GM19023 (cell line): Measurements from ENCODE around the gene ACACB.
"Not testable (repeated sequence)": the region's sequence is repeated elsewhere in the genome, so short reads cannot be mapped to it uniquely, and the experiment has no call there.

Experiments
- ATAC-seq: cut with Tn5 transposase; IDR thresholded peaks from one replicate; pipeline ENCODE4 v1.9.1; 2021; ENCODE audit warnings: mild to moderate bottlenecking, moderate library complexity; ENCODE audit not compliant: unreplicated experiment

ACACB gene

DNA sequence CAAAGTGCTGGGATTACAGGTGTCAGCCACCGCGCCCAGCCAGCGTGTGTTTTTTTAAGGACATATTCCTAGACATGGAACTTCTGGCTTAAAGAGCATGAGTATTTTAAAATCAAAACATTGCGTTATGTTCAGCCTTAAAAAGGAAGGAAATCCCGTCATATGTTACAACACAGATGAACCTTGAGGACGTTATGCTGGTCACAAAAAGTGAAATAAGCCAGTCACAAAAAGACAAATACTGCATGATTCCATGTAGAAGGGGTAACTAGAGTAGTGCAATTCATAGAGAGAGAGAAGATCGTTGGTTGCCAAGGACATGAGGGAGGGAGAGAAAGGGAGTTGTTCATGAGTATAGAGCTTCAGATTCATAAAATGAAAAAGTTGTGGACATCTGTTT is 53.9 kb downstream of the ACACB start:
- no peak for ATAC-seq

DNA sequence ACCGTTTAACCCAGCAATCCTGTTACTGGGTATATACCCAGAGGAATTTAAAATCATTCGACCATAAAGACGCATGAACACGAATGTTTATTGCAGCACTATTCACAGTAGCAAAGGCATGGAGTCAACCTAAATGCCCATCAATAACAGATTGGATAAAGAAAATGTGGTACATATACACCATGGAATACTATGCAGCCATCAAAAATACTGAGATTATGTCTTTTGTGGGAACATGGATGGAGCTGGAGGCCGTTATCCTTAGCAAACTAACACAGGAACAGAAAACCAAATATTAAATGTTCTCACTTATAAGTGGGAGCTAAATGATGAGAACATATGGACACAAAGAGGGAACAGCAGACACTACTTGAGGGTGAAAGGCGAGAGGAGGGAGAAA is 56.4 kb downstream of the ACACB start:
- not testable (repeated sequence) for ATAC-seq

DNA sequence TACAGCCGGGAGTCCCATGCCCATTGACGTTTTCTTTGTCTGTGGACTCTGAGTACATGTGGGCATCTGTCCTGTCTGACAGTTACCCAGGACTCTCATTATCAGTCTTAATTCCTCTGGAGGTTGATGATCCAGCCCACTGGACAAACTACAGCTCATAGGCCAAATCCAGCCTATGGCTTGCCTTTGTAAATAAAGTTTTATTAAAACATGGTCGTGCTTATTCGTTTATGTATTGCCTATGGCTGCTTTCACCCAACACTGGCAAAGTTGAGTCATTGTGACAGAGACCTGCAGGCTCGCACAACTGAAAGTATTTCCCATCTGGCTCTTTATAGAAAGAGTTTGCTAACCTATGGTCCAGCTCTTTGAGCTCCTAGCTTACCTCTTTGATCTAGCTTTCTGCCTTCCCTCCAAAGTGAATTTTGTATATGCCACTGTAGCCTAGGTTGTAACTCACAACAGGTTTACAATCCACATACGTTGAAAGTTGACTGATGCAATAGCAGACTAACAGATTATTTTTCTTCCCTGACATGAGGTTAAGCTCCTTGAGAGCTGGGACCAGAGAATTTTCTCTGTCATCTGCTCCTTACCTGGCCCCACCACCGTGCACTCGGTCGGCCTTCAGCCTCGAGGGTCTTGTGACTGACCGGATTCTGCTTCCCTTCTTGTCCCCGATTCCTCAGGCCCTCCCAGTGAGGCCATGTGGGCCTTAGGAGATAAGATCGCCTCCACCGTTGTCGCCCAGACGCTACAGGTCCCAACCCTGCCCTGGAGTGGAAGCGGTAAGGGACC is 57.3 kb downstream of the ACACB start:
- ATAC-seq: no peak

DNA sequence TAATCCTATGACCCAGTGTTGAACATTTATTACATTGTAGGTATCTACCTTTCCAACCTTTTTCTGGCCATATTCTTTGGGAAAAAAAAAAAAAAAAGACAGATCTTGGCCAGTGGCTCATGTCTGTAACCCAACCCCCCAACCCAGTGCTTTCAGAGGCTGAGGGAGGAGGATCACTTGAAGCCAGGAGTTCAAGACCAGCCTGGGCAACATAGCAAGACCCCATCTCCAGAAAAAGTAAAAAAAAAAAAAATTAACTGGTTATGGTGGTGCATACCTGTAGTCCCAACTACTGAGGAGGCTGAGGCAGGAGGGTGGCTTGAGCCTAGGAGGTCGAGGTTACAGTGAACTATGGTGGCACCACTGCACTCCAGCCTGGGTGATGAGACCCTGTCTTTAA is 58.1 kb downstream of the ACACB start:
- no peak for ATAC-seq

DNA sequence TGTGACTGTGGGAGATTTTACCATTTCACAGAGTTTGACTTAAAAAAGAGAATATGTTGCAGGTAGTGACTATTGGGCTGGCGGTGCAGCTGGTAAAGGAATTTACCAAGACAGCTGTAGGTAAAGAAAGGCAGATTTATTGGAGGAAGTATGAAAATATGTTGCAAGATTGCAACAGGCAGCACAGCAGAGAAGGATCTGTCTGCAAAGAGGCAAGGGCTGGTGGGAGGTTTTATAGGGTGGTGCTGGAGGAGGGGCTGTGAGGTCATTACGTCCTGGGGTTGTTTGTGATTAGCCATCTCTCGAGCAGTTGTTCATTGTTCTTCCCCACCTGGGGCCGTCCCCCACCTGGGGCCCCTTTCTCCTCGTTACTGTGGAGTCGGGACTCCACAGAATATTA is 62.1 kb downstream of the ACACB start:
- no peak for ATAC-seq

DNA sequence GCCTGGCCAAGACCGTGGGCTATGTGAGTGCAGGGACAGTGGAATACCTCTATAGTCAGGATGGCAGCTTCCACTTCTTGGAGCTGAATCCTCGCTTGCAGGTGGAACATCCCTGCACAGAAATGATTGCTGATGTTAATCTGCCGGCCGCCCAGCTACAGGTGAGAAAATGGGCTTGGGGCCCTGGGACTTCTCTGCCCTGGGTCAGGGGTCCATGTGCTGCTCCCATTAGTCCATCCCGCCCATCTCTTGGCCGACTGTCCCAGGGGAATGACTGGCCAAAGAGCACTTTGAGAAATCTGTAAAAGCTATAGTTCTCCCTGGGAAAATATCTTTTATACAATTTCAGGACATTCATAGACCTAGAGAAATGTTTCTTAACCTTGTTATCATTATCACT is 63.5 kb downstream of the ACACB start:
- ATAC-seq: no peak

DNA sequence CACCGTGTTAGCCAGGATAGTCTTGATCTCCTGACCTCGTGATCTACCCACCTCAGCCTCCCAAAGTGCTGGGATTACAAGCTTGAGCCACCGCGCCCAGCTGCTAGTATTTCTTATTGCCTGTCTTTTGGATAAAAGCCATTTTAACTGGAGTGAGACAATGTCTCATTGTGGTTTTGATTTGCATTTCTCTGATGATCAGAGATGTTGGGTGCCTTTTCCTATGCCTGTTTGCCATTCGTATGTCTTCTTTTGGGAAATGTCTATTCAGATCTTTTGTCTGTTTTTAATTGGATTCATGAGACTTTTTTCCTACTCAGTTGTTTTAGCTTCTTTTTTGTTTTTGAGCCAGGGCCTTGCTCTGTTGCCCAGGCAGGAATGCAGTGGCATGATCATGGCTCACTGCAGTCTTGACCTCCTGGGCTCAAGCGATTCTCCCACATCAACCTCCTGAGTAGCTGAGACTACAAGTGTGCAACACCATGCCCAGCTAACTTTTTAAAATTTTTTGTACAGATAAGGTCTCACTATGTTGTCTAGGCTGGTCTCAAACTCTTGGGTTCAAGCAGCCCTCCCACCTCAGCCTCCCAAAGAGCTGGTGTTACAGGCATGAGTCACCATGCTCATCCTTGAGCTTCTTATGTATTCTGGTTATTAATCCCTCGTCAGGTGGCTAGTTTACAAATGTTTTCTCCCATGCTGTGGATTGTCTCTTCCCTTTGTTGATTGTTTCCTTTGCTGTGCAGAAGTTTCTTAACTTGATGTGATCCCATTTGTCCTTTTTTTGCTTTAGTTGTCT is 65.9 kb downstream of the ACACB start:
- no peak for ATAC-seq

DNA sequence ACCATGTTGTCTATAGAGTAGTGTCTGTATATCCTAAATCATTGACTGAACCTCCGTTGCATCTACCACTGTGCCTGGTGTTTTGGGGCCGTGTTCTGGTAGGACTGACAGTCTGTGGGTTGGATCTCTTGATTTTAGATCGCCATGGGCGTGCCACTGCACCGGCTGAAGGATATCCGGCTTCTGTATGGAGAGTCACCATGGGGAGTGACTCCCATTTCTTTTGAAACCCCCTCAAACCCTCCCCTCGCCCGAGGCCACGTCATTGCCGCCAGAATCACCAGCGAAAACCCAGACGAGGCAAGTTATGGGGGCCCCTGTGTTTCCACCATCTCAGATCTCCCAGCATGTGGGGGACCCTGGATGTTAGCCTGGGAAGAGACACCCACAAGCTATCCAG is 69.1 kb downstream of the ACACB start:
- no peak for ATAC-seq

DNA sequence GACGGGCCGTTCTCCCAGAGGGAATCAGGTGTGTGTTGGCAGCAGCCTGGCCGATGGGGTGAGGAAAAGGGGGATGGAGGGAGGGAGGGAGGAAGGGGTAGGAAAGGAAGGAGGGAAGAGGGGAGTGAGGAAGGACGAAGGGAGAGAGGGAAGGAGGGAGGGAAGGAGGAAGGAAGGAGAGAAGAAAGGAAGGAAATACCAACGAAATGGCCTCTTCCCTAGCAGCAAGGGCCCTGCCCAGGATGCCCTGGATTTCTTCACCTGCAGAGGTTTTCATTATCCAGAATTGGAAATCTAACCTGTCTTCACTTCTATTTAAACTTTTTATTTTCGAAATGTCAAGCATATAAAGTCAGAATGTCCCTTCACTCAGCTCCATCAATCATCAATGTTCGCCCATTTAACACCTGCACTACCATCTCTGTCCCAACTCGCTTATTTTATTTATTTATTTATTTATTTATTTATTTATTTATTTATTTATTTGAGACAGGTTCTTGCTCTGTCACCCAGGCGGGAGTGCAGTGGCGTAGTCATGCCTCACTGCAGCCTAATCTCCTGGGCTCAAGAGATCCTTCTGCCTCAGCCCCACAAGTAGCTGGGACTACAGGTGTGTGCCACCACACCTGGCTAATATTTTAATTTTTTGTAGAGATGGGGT is 70.7 kb downstream of the ACACB start:
- ATAC-seq: no peak

DNA sequence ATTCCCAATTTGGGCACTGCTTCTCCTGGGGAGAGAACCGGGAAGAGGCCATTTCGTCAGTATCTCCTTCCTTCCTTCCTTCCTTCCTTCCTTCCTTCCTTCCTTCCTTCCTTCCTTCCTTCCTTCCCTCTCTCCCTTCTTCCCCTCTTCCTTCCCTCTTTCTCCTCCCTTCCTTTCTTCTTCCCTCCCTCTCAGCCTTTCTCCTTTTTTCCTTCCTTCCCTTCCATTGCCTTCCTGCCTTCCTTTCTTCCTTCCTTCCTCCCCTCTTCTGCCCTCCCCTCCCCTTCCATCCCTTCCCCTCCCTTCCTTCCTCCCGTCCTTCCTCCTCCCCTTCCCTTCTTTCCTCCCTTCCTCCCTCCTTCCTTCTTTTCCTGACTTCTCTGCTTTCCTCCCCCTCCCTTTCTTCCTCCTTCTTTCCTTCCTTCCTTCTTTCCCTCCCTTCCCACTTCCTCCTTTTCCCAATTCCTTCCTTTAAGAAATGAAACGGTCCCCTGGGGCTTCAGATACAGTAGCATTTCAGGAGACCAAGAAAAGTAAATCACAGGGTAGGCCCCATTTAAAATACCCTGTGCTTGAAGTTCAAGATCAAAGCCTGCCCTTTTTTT is 71.8 kb downstream of the ACACB start:
- ATAC-seq: no peak

DNA sequence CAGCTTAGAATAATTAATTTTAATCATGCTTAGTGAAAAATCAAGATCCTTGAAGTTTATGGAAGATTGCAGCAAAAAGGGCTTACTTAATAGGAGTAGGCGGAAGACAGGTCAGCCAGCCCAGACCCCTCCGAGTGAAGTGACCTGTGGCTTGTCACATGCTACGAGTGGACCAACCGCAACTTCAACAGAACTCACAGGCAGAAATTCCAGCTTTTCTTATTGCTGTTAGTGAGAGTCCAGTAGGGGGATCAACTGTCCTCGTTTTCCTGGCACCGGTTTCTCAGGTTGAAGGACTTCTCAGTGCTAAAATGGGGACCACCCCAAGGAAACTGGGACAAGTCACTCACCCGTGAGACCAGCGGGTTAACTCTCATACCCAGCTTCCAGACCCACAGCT is 72.9 kb downstream of the ACACB start:
- ATAC-seq: no peak

DNA sequence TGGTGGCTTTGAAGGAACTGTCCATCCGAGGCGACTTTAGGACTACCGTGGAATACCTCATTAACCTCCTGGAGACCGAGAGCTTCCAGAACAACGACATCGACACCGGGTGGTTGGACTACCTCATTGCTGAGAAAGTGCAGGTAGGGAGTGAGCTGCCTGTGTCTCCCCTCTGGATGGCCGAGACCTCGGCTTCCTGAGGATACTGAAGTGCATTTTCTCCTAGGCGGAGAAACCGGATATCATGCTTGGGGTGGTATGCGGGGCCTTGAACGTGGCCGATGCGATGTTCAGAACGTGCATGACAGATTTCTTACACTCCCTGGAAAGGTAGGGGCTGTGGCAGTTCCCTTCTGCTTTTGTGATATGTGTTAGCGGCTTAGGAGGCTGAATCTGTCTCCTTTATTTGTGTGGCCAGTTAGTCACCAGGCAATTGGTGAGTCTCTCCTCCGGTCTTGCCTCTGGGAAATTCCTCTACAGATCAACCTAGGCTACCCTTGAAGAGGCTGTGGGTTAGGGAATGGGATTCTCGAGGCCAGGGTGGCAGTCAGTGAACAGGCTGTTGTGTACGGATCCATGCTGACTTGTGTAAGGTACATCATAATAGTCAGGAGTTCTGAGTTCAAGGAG is 75.3 kb downstream of the ACACB start:
- ATAC-seq: no peak

DNA sequence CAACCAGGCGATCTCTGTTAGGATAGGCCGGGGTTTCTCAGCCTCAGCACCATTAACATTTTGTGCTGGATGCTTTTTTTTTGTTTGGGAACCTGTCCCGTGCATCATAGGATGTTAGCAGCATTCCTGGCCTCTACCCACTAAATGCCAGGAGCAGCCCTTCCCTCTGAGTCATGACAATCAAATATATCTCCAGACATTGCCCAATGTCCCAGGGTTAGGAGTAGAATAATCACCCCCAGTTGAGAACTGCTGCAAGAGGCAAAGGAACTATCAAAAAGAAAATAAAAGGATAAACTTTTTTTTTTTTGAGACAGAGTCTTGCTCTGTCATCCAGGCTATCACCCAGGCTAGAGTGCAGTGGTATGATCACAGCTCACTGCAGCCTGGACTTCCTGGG is 76.0 kb downstream of the ACACB start:
- ATAC-seq: no peak

DNA sequence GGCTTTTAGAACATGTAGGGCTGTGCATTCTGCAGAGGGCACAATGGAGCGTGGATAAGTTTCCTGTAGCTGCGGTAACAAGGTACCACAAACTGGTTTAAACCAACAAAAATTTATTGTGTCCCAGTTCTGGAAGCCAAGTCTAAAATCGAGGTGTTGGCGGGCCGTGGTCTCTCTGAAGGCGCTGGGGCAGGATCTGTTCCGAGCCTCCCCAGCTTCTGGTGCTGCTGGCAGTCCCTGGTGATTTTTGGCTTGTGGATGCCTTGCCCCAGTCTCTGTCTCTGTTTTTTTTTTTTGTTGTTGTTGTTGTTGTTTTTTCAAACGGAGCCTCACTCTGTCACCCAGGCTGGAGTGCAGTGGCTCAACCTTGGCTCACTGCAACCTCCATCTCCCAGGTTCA is 77.5 kb downstream of the ACACB start:
- ATAC-seq: no peak

DNA sequence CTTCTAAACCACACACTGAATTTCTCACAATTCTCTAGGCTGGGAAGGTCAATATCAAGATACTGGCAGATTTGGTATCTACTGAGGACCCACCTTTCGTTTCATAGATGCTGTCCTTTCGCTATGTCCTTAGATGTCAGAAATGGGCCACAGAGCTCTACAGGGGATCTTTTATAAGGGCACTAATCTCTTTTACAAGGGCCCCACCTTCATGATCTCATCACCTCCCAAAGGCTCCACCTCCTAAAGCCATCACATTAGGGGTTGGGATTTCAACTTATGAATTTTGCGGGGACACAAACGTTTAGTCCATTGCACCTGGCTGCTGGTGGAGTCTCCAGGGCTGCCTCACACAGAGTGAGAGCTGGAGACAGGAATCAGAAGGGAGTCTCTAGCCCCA is 79.9 kb downstream of the ACACB start:
- no peak for ATAC-seq

DNA sequence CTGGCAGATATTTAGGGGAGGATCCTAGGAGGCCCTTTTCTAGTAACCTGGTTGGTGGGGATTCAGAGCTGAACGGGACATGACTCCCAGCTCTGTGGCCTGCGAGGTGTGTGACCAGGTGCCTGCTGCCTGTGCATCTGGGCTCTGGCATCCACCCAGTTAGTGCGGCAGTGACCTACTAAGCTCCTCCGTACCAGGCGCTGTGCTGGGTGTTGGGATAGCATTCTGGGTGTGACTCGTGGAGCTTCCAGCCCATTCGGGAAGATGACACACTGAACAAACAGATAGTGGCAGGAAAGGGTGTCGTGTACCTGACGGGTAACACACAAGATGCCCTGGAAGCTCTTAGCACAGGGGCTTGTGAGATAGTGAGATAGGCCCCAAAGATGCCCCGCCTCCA is 80.9 kb downstream of the ACACB start:
- no peak for ATAC-seq

DNA sequence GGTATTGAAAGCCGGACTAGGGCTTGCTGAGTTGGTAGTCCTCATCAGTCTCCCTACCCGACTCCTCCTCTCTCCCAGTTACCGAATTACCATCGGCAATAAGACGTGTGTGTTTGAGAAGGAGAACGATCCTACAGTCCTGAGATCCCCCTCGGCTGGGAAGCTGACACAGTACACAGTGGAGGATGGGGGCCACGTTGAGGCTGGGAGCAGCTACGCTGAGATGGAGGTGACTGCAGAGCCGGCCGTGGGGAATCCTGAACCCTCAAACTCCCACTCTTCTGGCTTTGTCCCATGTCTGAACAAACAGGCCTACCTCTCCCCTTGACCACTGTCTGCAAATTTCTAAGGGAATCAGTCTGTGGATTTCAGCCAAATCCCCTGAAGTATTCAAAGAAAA is 82.9 kb downstream of the ACACB start:
- no peak for ATAC-seq

DNA sequence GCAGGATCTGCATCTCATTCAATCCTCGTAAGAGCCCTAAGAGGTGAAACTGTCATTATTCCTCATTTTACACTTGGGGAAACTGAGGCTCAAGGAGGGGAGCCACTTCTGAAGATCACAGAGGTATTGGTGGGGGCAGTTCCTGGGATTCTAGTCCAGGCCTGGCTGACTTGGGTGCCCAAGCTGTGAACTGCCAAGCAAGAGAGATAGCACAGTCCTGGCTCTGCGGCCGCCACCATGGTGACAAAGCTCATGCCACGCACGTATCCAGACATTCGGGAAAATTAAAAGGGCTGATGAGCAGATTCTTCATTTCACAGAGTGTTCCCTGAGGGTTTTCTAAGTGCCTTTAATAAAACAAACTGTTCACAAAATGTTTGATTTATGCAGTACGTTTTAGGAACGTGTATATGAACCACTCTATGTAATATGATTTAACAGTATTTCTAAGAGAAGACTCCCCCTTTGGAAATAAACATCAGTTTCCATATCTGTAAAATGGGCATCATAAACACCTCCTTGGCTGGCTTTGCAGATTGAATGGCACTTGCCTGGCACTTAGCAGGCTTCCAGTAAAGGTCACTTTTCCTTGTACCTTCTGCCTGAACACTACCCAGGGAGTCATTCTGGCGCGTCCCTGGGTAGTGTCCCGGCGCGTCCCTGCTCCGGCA is 84.6 kb downstream of the ACACB start:
- ATAC-seq: no peak

DNA sequence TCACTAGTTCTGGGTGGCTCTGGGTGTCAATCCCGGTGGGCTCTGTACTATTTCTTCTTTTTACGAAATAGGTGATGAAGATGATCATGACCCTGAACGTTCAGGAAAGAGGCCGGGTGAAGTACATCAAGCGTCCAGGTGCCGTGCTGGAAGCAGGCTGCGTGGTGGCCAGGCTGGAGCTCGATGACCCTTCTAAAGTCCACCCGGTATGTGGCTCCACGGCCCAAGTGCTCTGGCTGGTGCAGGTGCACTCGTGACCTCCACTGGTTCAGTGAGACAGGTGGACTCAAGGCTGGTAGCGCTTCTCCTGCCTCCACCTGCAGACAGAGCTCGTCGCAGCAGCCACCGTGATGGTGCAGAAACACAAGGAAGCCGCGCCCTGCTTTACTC is 85.1 kb downstream of the ACACB start:
- ATAC-seq: no peak

DNA sequence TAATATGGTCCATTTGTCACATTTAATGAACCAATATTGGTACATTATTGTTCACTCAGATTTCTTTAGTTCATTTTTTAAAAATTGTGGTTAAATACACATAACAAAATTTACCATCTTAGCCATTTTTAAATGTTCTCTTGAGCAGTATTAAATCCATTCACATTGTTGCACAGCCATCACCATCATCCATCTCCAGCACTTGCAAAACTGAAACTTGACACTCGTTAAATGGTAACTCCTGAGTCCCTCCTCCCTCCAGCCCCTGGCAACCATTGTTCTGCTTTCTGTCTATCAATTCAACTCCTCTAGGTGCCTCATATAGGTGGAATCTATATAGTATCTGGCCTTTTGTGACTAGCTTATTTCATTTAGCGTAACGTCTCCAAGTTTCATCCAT is 86.4 kb downstream of the ACACB start:
- no peak for ATAC-seq

DNA sequence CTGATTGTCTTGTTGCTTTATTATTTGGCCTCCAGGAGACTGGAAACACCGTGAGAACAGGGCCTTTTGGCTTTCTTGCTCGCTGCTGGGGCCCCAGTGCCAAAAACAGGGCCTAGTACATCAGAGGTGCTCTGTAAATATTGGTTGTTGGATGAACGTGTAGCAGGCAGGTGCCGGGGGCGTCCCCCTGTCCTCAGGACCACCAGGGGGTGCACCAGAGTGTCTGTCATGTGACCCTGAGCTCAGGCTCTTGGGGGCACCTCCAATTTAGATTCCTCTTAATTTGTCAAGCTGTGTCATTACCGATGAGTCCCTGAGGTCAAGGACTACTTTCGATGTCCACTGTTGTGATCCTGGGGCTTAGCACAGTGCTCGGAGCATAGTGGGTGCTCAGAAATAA is 87.1 kb downstream of the ACACB start:
- no peak for ATAC-seq
